Osteoblast (primary cell): ENCODE results near the gene PHLDA2. TPM values are rescaled to one million over a fixed set of nuclear protein-coding genes. Genes with fewer than 3 reads are reported as not detected.

ENCODE experiments used
- DNase-seq: peaks from one replicate; pipeline ENCODE4 v3.0.0; 2011; ENCODE audit warnings: low spot score, mixed read lengths; ENCODE audit not compliant: insufficient read length; ENCODE audit errors: missing footprints
- H2AFZ ChIP-seq: 2 replicates; pipeline ENCODE4 v1.6.0; 2011; ENCODE audit warnings: mild to moderate bottlenecking, low read length
- H3K27ac ChIP-seq: 2 replicates; pipeline ENCODE4 v1.5.1; 2011; ENCODE audit warnings: mild to moderate bottlenecking, low read depth, low read length, moderate library complexity
- H3K27me3 ChIP-seq: 2 replicates; pipeline ENCODE4 v1.6.0; 2012; ENCODE audit warnings: mild to moderate bottlenecking, control low read depth, inconsistent platforms, low read length, moderate library complexity; ENCODE audit not compliant: insufficient read depth
- H3K36me3 ChIP-seq: 2 replicates; pipeline ENCODE4 v1.5.1; 2011; ENCODE audit warnings: mild to moderate bottlenecking, low read length, control low read depth, moderate library complexity; ENCODE audit not compliant: insufficient read depth
- H3K4me1 ChIP-seq: 2 replicates; pipeline ENCODE4 v1.5.1; 2011; ENCODE audit warnings: mild to moderate bottlenecking, low read length, control low read depth, moderate library complexity; ENCODE audit not compliant: insufficient read depth
- H3K4me2 ChIP-seq: 2 replicates; pipeline ENCODE4 v1.6.0; 2011; ENCODE audit warnings: mild to moderate bottlenecking, low read length; ENCODE audit not compliant: insufficient read depth
- H3K4me3 ChIP-seq: fragments of 200-600 bp; sonication (generic); 3 replicates; pipeline ENCODE4 v1.5.1; 2012; ENCODE audit warnings: mild to moderate bottlenecking, low read length, inconsistent platforms; ENCODE audit not compliant: insufficient read depth
- H3K79me2 ChIP-seq: 2 replicates; pipeline ENCODE4 v1.6.0; 2012; ENCODE audit warnings: mild to moderate bottlenecking, low read length, control low read depth, inconsistent platforms; ENCODE audit not compliant: insufficient read depth
- H3K9me3 ChIP-seq: 2 replicates; pipeline ENCODE4 v1.5.1; 2011; ENCODE audit warnings: low read depth, low read length, control low read depth
- H4K20me1 ChIP-seq: 2 replicates; pipeline ENCODE4 v1.6.0; 2012; ENCODE audit warnings: mild to moderate bottlenecking, low read length, control low read depth; ENCODE audit not compliant: insufficient read depth
- CTCF ChIP-seq: IDR thresholded peaks from 2 replicates; pipeline ENCODE4 v1.5.1; 2011; ENCODE audit warnings: mild to moderate bottlenecking, low read depth, low read length, moderate library complexity; ENCODE audit errors: extremely low read depth
- total RNA-seq: library from RNA; depleted of rRNA; stranded (reverse); fragments of >200 nt; gene quantifications from 2 replicates; pipeline ENCODE4 v1.2.3, GENCODE V29; 2012

Gene PHLDA2
- total RNA-seq, 1 donor = 2.5 TPM

- Histone ChIP-seq H3K9me3 (no peaks in the 10 kb centered on the region), H3K27ac (peak overlapping the region; percentile 54), H3K36me3 (no peaks in the 10 kb centered on the region), H3K4me2 (peak overlapping the region; percentile 48), H4K20me1 (no peaks in the 10 kb centered on the region), H3K4me3 (peak overlapping the region; percentile 42), H3K27me3 (no peaks in the 10 kb centered on the region), H3K4me1 (peaks cover 10% of the 10 kb centered on the region), H3K79me2 (no peaks in the 10 kb centered on the region), H2AFZ (peak overlapping the region; percentile 91)
- no peak for TF ChIP-seq CTCF
- peak; percentile 100 for DNase-seq
Measured at GRCh38 chr11:2898366-2899079, 30.7 kb downstream of the PHLDA2 start.

- Histone ChIP-seq H3K4me2 (no peak overlapping the region), H3K27ac (no peak overlapping the region), H4K20me1 (no peaks in the 10 kb centered on the region), H3K4me3 (no peak overlapping the region), H3K36me3 (no peaks in the 10 kb centered on the region), H2AFZ (no peak overlapping the region), H3K79me2 (no peaks in the 10 kb centered on the region), H3K4me1 (peaks cover 12% of the 10 kb centered on the region), H3K9me3 (no peaks in the 10 kb centered on the region), H3K27me3 (no peaks in the 10 kb centered on the region)
- no peak for TF ChIP-seq CTCF
- DNase-seq = no peak
Measured at GRCh38 chr11:2897048-2897447, 32.2 kb downstream of the PHLDA2 start.

DNA sequence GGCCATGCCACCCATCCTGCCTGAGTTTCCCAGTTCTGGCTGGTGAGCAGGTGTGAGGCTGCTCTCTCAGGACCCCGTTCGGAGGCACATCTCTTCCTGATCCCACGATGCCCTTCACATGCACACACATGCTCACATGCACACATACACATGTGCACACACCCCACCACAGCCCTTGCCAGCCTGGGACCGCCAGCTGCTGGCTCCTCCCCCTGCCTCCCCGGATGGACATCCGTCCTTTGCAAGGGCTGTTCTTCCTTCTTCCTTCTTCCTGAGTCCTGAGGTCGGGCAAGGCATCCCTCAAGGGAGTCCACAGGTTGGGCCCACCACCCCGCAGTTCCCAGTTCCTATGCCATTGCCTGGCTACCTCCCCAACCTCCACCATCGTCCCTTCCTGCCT, 33.2 kb downstream of the PHLDA2 start:
- no peaks in the 10 kb centered on the region for H4K20me1 ChIP-seq
- no peak overlapping the region for H2AFZ ChIP-seq
- no peaks in the 10 kb centered on the region for H3K27me3 ChIP-seq
- H3K9me3 ChIP-seq = no peaks in the 10 kb centered on the region
- H3K36me3 ChIP-seq = no peaks in the 10 kb centered on the region
- DNase-seq = no peak
- no peak for TF ChIP-seq CTCF
- no peak overlapping the region for H3K4me2 ChIP-seq
- no peaks in the 10 kb centered on the region for H3K79me2 ChIP-seq
- peaks cover 16% of the 10 kb centered on the region for H3K4me1 ChIP-seq
- H3K4me3 ChIP-seq = no peak overlapping the region
- H3K27ac ChIP-seq = no peak overlapping the region

DNA sequence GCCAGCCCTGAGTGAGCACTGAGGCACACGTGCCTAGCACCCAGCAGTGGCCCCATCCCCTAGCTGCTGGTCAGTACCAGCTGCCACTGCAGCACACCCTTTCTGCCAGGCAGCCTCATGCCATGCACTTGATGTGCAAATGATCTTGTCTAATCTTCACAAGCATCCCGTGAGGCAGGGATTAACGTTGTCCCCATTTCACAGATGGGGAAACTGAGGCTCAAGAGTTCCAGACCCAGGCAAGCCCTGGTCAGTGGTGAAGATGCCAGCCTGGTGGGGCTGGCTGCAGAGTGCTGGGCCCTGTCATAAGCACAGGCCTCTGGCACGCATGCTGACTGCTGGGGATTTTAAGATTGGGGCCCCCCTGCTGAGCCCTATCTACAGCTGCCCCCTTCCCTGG, 35.3 kb downstream of the PHLDA2 start:
- no peaks in the 10 kb centered on the region for H3K9me3 ChIP-seq
- H2AFZ ChIP-seq = no peak overlapping the region
- no peak for TF ChIP-seq CTCF
- H3K79me2 ChIP-seq = no peaks in the 10 kb centered on the region
- no peak for DNase-seq
- no peaks in the 10 kb centered on the region for H4K20me1 ChIP-seq
- H3K4me2 ChIP-seq = no peak overlapping the region
- no peaks in the 10 kb centered on the region for H3K27me3 ChIP-seq
- H3K27ac ChIP-seq = no peak overlapping the region
- no peaks in the 10 kb centered on the region for H3K36me3 ChIP-seq
- no peak overlapping the region for H3K4me3 ChIP-seq
- H3K4me1 ChIP-seq = peaks cover 14% of the 10 kb centered on the region
